HepG2 (cell line): ENCODE measurements around the gene IL1RAP. TPM values are rescaled to one million over a fixed set of nuclear protein-coding genes. Genes with fewer than 3 reads are reported as not detected.

Experiments used
- ATAC-seq: fragments of 200-7000 bp; cut with Tn5 transposase; 3 replicates; pipeline ENCODE4 v1.9.1; 2020; ENCODE audit warnings: mild to moderate bottlenecking, moderate library complexity
- BruUV-seq: library from RNA; stranded (reverse); fragments of 400-500 nt; replicated peaks from 2 replicates; lab custom pipeline; 2021; lab: Mats Ljungman, UMichigan
- CTCF ChIA-PET: fragments of 300-600 bp; formaldehyde crosslinking; extraction: SDS; loops from one replicate; lab custom pipeline; 2021; ENCODE audit warnings: low total read pairs, inconsistent platforms, low intra/inter-chr PET ratio; lab: Yijun Ruan, JAX
- POLR2A ChIA-PET: fragments of 350-600 bp; sonication (Branson Sonifier 250); formaldehyde crosslinking; loops from one replicate; lab custom pipeline; 2020; ENCODE audit warnings: antibody characterized with exemption, inconsistent platforms; lab: Yijun Ruan, JAX
- DNase-seq: peaks from one replicate; pipeline ENCODE4 v3.0.0-alpha.2; 2015; ENCODE audit warnings: low spot score
- FAIRE-seq: peaks from 3 replicates; lab custom pipeline; 2011; peaks lifted over from hg19 to GRCh38; lab: Jason Lieb, UNC
- H2AFZ ChIP-seq: one replicate; pipeline ENCODE4 v1.6.1; 2011; ENCODE audit warnings: low read length, inconsistent platforms
- H3K27ac ChIP-seq: fragments of 300-600 bp; 3 replicates; pipeline ENCODE4 v1.8.0; 2011; ENCODE audit warnings: mixed run types, mild to moderate bottlenecking, mixed read lengths, low read length, inconsistent platforms; ENCODE audit not compliant: insufficient read depth; ENCODE audit errors: extremely low read length
- H3K27me3 ChIP-seq, 2 experiments: fragments of 200-600 bp in 1 of 2; 2 replicates in 1 of 2; 3 replicates in 1 of 2; pipeline versions ENCODE4 v1.6.0 to v1.8.0; 2011; ENCODE audit warnings: low read length in 2 of 2, mild to moderate bottlenecking in 2 of 2, moderate library complexity in 2 of 2, inconsistent platforms in 1 of 2; ENCODE audit not compliant: insufficient read depth in 2 of 2, control insufficient read depth in 1 of 2
- H3K36me3 ChIP-seq, 2 experiments: fragments of 200-600 bp in 1 of 2; replicated peaks in 1 of 2; 2 replicates in 1 of 2; 3 replicates in 1 of 2; pipeline versions ENCODE4 v1.5.1 to v1.8.0; 2011; ENCODE audit warnings: low read length in 2 of 2, inconsistent platforms in 1 of 2; ENCODE audit not compliant: insufficient read depth in 2 of 2, control insufficient read depth in 1 of 2
- H3K4me1 ChIP-seq: 2 replicates; pipeline ENCODE4 v1.5.1; 2012; ENCODE audit warnings: low read length, inconsistent platforms; ENCODE audit not compliant: insufficient read depth
- H3K4me2 ChIP-seq: 2 replicates; pipeline ENCODE4 v1.6.0; 2011; ENCODE audit warnings: low read depth, low read length, inconsistent platforms
- H3K4me3 ChIP-seq, 3 experiments: fragments of 200-600 bp in 1 of 3; sonication (generic), shearing (Covaris generic) in 1 of 3; replicated peaks in 1 of 3; 2 replicates each; pipeline ENCODE4 v1.5.1; 2011 to 2016; ENCODE audit warnings: low read length in 3 of 3, inconsistent platforms in 2 of 3, low read depth in 2 of 3, mild to moderate bottlenecking in 2 of 3, control low read depth in 1 of 3, mixed read lengths in 1 of 3; ENCODE audit not compliant: insufficient read depth in 1 of 3
- H3K79me2 ChIP-seq: one replicate; pipeline ENCODE4 v1.6.1; 2011; ENCODE audit warnings: low read length, inconsistent platforms; ENCODE audit not compliant: insufficient read depth
- H3K9ac ChIP-seq: 2 replicates; pipeline ENCODE4 v1.6.0; 2011; ENCODE audit warnings: mild to moderate bottlenecking, low read depth, low read length, inconsistent platforms; ENCODE audit not compliant: insufficient read depth
- H3K9me3 ChIP-seq: 2 replicates; pipeline ENCODE4 v1.5.1; 2012; ENCODE audit warnings: mild to moderate bottlenecking, low read length
- H4K20me1 ChIP-seq: 2 replicates; pipeline ENCODE4 v1.6.0; 2011; ENCODE audit warnings: inconsistent platforms, mild to moderate bottlenecking, low read length, moderate library complexity; ENCODE audit not compliant: insufficient read depth
- ARNTL ChIP-seq: sonication (generic); formaldehyde crosslinking; IDR thresholded peaks from 2 replicates; pipeline ENCODE4 v1.4.0; 2020; ENCODE audit warnings: mild to moderate bottlenecking, missing genetic modification reagents
- ATAD3A ChIP-seq: sonication (generic); formaldehyde crosslinking; IDR thresholded peaks from 2 replicates; pipeline ENCODE4 v1.4.0; 2020; ENCODE audit warnings: missing genetic modification reagents
- CHD4 ChIP-seq: fragments of 200-600 bp; sonication (generic); IDR thresholded peaks from 2 replicates; pipeline ENCODE4 v1.7.0; 2017; ENCODE audit warnings: mild to moderate bottlenecking, low read length, borderline replicate concordance
- REL ChIP-seq: sonication (generic); formaldehyde crosslinking; conservative IDR thresholded peaks from 2 replicates; pipeline ENCODE4 v1.8.0; 2022; ENCODE audit warnings: mild to moderate bottlenecking, missing genetic modification reagents, moderate library complexity
- RXRA ChIP-seq: sonication (generic); formaldehyde crosslinking; IDR thresholded peaks from 2 replicates; pipeline ENCODE4 v1.5.1; 2020; ENCODE audit warnings: missing genetic modification reagents
- SSRP1 ChIP-seq: IDR thresholded peaks from 2 replicates; pipeline ENCODE4 v1.6.1; 2016; ENCODE audit warnings: control low read depth
- THAP11 ChIP-seq: IDR thresholded peaks from 2 replicates; pipeline ENCODE4 v1.6.1; 2016; ENCODE audit warnings: missing biosample characterization, missing genetic modification reagents
- ZKSCAN8 ChIP-seq: IDR thresholded peaks from 2 replicates; pipeline ENCODE4 v1.6.1; 2016; ENCODE audit warnings: borderline replicate concordance, missing genetic modification reagents, missing compliant biosample characterization
- ZNF329 ChIP-seq: sonication (generic); formaldehyde crosslinking; IDR thresholded peaks from 2 replicates; pipeline ENCODE4 v1.9.0; 2021; ENCODE audit warnings: low read depth, mild to moderate bottlenecking, missing genetic modification reagents
- ZNF546 ChIP-seq: sonication (generic); formaldehyde crosslinking; conservative IDR thresholded peaks from 2 replicates; pipeline ENCODE4 v1.8.1; 2023; ENCODE audit warnings: mild to moderate bottlenecking, missing genetic modification reagents
- ZNF563 ChIP-seq: sonication (generic); formaldehyde crosslinking; IDR thresholded peaks from 2 replicates; pipeline ENCODE4 v1.8.0; 2022; ENCODE audit warnings: mild to moderate bottlenecking, moderate library complexity, missing genetic modification reagents
- ZNF616 ChIP-seq: sonication (generic); formaldehyde crosslinking; IDR thresholded peaks from 2 replicates; pipeline ENCODE4 v1.5.0; 2020; ENCODE audit warnings: low read depth, mild to moderate bottlenecking, missing genetic modification reagents
- ZNF703 ChIP-seq: sonication (generic); formaldehyde crosslinking; IDR thresholded peaks from 2 replicates; pipeline ENCODE4 v1.5.1; 2020; ENCODE audit warnings: missing genetic modification reagents, mild to moderate bottlenecking, moderate library complexity, borderline replicate concordance
- ZNF782 ChIP-seq: sonication (generic); formaldehyde crosslinking; IDR thresholded peaks from 2 replicates; pipeline ENCODE4 v1.4.0; 2020; ENCODE audit warnings: missing genetic modification reagents, mild to moderate bottlenecking, borderline replicate concordance
- ZNF792 ChIP-seq: IDR thresholded peaks from 2 replicates; pipeline ENCODE4 v1.6.1; 2016
- ZZZ3 ChIP-seq: sonication (generic); formaldehyde crosslinking; IDR thresholded peaks from 2 replicates; pipeline ENCODE4 v1.4.0; 2020; ENCODE audit warnings: missing genetic modification reagents, mild to moderate bottlenecking, borderline replicate concordance
- WGBS: methylation state at CpG from one replicate; pipeline ENCODE4 v1.1.6; 2017; ENCODE audit warnings: low lambda C conversion rate; 5-methylcytosine and 5-hydroxymethylcytosine counted together
- in situ Hi-C: cut with HindIII; loops from 2 replicates; pipeline ENCODE4 v1.10.0; 2017; ENCODE audit warnings: low pct_unique_long_range_greater_than_20kb; ENCODE audit not compliant: extremely low pct_ligation_motif_present
- intact Hi-C: fragments of 100-400 bp; cut with micrococcal nuclease; formaldehyde crosslinking; loops from one replicate; pipeline ENCODE4 v1.10.0; 2022; ENCODE audit not compliant: unreplicated experiment
- polyA plus RNA-seq, 8 experiments: library from polyadenylated mRNA; depleted of rRNA in 3 of 8; stranded (reverse) in 7 of 8; unstranded in 1 of 8; fragments of >200 nt; fragmentation: Illumina TruSeq in 4 of 8; extraction: Trizol in 4 of 8; gene quantifications; 2 replicates each; pipeline versions ENCODE4 v1.2.1 to v1.2.3, GENCODE V29; 2011 to 2016; ENCODE audit warnings: low read depth in 4 of 8, missing spikeins in 1 of 8, mixed read lengths in 1 of 8; ENCODE audit not compliant: insufficient read depth in 1 of 8
- total RNA-seq, 5 experiments: library from RNA; depleted of rRNA; stranded (reverse); fragments of >200 nt; fragmentation: Illumina TruSeq; extraction: Trizol; gene quantifications; 2 replicates each; pipeline ENCODE4 v1.2.3, GENCODE V29; 2016; ENCODE audit warnings: low read depth in 1 of 5
- TF ChIP-seq, protein P1 (sequence below): sonication (generic); formaldehyde crosslinking; IDR thresholded peaks from 2 replicates; pipeline ENCODE4 v1.4.0; 2020; ENCODE audit warnings: missing genetic modification reagents
- TF ChIP-seq, protein P2 (sequence below): IDR thresholded peaks from 2 replicates; pipeline ENCODE4 v1.6.1; 2012; ENCODE audit warnings: inconsistent platforms

Gene IL1RAP
- total and polyA plus RNA-seq, 2 of the 13 experiments (the other 11 are each of a cell fraction or from before 2014, with no cell fraction given), result 18.3 to 54.9 TPM

DNA sequence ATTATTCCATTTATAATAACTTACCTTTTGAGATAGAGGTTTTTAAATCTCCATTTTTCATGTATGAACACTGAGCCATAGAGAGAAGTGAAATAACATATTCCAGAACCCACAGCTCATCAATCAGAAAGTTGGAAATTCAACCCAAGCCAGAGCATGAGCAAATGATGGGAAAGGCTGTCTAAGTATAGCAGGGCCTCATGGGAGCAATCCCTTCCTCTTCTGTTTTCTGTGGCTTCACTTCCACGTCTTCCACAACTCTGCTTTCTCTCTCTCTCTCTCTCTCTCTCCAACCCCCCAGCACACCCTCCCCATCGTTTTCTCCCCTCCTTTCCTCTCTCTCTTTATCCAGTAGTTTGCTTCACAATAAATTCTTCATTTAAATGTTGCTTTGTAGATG is 14.8 kb upstream of the IL1RAP start:
- ChIA-PET CTCF (no interaction called here), POLR2A (no interaction called here)
- H3K36me3 ChIP-seq, result no peaks in the 10 kb centered on the region
- H3K4me3 ChIP-seq, result no peak overlapping the region
- WGBS, result 7% methylated on average over 2 of the region's 2 CpGs
- no peak for TF ChIP-seq SSRP1
- TF ChIP-seq ZNF329 (CRISPR knock-in tag), result no peak
- TF ChIP-seq, protein P1, sequence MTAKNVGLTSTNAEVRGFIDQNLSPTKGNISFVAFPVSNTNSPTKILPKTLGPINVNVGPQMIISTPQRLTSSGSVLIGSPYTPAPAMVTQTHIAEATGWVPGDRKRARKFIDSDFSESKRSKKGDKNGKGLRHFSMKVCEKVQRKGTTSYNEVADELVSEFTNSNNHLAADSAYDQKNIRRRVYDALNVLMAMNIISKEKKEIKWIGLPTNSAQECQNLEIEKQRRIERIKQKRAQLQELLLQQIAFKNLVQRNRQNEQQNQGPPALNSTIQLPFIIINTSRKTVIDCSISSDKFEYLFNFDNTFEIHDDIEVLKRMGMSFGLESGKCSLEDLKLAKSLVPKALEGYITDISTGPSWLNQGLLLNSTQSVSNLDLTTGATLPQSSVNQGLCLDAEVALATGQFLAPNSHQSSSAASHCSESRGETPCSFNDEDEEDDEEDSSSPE (CRISPR knock-in tag), result no peak
- no peak for TF ChIP-seq ZNF546
- no peak for TF ChIP-seq REL (CRISPR knock-in tag)
- no peak for TF ChIP-seq ZNF616 (CRISPR knock-in tag)
- no peak for TF ChIP-seq ZNF792 (CRISPR knock-in tag)
- TF ChIP-seq ZNF563 (CRISPR knock-in tag), result no peak
- no peak for TF ChIP-seq ATAD3A (CRISPR knock-in tag)
- no peak for TF ChIP-seq ARNTL (CRISPR knock-in tag)
- TF ChIP-seq CHD4, result no peak
- TF ChIP-seq RXRA (CRISPR knock-in tag), result no peak
- TF ChIP-seq, protein P2, sequence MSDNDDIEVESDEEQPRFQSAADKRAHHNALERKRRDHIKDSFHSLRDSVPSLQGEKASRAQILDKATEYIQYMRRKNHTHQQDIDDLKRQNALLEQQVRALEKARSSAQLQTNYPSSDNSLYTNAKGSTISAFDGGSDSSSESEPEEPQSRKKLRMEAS, result no peak
- TF ChIP-seq ZNF703, result no peak
- TF ChIP-seq ZKSCAN8 (CRISPR knock-in tag), result no peak
- TF ChIP-seq THAP11, result no peak
- no peak for TF ChIP-seq ZNF782
- no peak for TF ChIP-seq ZZZ3 (CRISPR knock-in tag)
- H3K27me3 ChIP-seq, result no peaks in the 10 kb centered on the region
- no peaks in the 10 kb centered on the region for H3K9me3 ChIP-seq
- no TSS peak for BruUV-seq
- no peak overlapping the region for H3K4me2 ChIP-seq
- H2AFZ ChIP-seq, result no peak overlapping the region
- H3K79me2 ChIP-seq, result no peaks in the 10 kb centered on the region
- H4K20me1 ChIP-seq, result no peaks in the 10 kb centered on the region
- H3K4me1 ChIP-seq, result peaks cover 2% of the 10 kb centered on the region; the same call in 1 of the 2 replicates
- no peak for FAIRE-seq
- DNase-seq, result no peak
- no peak overlapping the region for H3K27ac ChIP-seq
- in situ Hi-C loops, result no loop called here
- intact Hi-C loops, result no loop called here
- H3K9ac ChIP-seq, result no peak overlapping the region
- no peak for ATAC-seq
